ENCODE results near the gene EYA3.

The EYA3 gene

DNA sequence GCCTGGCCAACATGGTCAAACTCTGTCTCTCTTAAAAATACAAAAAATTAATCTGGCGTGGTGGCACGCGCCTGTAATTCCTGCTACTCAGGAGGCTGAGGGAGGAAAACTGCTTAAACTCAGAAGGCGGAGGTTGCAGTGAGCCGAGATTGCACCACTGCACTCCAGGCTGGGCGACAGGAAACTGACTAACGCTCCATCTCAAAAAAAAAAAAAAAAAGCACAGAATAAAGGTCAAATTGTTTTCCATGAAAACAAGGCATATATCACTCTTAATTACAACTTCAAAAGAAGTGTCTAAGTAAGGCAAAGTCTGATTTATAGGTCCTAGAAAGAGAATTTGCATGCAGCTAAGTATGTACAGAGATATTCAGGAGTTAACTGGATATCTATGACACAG is 25.6 kb downstream of the EYA3 start:
- H3K4me3 ChIP-seq (replicated peaks in 1 of 2; ENCODE audit: low read depth in 2 of 2, low read length in 2 of 2) = no peak overlapping the region
- TF ChIP-seq, protein P1, sequence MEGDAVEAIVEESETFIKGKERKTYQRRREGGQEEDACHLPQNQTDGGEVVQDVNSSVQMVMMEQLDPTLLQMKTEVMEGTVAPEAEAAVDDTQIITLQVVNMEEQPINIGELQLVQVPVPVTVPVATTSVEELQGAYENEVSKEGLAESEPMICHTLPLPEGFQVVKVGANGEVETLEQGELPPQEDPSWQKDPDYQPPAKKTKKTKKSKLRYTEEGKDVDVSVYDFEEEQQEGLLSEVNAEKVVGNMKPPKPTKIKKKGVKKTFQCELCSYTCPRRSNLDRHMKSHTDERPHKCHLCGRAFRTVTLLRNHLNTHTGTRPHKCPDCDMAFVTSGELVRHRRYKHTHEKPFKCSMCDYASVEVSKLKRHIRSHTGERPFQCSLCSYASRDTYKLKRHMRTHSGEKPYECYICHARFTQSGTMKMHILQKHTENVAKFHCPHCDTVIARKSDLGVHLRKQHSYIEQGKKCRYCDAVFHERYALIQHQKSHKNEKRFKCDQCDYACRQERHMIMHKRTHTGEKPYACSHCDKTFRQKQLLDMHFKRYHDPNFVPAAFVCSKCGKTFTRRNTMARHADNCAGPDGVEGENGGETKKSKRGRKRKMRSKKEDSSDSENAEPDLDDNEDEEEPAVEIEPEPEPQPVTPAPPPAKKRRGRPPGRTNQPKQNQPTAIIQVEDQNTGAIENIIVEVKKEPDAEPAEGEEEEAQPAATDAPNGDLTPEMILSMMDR (IDR thresholded peaks at IDR 0.05; ENCODE audit: low read depth, low read length) = no peak
- peak; percentile 54 to 80 for DNase-seq (ENCODE audit: low read depth in 2 of 2)

DNA sequence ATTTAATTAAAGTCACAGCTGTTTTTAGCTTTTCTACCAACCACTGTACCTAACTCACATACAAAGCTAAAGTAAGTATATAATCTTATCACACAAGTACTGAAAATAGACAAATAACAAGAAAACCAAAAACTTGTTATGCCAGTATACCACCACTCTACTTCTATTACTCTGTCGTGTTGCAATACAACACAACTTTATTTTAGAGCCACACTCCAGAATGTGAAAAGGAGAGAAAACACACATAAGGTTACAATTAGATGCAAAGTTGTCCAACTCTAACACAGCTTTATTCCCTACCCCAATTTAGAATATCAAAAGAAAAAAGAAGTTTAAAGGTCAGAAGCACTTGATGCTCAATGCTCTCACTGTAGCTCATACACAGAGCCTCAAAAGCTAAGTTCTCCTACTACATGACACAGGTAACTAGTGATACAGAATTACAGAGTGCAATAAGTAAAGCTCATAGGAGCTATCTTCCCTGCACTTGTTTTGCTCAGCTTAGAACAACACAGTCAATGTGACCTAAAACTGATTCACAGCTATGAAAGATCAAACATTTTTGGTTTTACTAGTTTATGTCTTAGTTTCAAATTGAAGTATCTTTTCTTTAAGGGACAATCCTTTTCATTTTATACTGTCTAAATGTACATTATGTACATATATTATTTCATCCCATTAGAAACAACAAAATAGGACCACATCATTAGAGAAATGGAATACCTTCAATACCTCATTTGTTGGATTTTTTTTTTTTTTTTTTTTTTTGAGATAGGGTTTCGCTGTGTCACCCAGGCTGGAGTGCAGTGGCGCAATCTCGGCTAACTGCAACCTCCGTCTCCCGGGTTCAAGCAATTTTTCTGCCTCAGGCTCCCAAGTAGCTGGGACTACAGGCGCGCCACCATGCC is 29.2 kb downstream of the EYA3 start:
- no peak overlapping the region for H3K4me3 ChIP-seq (replicated peaks in 1 of 2; ENCODE audit: low read depth in 2 of 2, low read length in 2 of 2)
- no peak for DNase-seq (ENCODE audit: low read depth in 2 of 2)
- TF ChIP-seq, protein P1 (IDR thresholded peaks at IDR 0.05; ENCODE audit: low read depth, low read length) = no peak

DNA sequence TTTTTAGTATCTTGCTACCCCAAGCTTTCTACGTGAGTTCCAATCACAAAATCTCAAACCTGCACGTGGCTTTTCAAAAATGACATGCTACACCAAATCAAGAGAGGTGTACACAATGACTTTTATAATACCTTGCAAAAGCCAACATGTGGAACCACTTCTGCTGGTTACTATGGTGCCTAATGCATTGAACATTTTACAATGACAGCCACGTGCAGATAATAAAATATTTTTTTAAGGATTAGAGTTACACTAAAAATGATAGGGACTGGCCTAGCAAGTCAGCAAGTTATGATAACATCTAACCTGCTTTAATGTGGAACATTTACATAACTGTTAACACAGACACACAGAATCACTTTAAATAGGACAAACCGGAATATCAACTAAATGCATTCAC is 30.2 kb downstream of the EYA3 start:
- TF ChIP-seq, protein P1 (IDR thresholded peaks at IDR 0.05; ENCODE audit: low read depth, low read length) = no peak
- no peak overlapping the region for H3K4me3 ChIP-seq (replicated peaks in 1 of 2; ENCODE audit: low read depth in 2 of 2, low read length in 2 of 2)
- no peak for DNase-seq (ENCODE audit: low read depth in 2 of 2)

DNA sequence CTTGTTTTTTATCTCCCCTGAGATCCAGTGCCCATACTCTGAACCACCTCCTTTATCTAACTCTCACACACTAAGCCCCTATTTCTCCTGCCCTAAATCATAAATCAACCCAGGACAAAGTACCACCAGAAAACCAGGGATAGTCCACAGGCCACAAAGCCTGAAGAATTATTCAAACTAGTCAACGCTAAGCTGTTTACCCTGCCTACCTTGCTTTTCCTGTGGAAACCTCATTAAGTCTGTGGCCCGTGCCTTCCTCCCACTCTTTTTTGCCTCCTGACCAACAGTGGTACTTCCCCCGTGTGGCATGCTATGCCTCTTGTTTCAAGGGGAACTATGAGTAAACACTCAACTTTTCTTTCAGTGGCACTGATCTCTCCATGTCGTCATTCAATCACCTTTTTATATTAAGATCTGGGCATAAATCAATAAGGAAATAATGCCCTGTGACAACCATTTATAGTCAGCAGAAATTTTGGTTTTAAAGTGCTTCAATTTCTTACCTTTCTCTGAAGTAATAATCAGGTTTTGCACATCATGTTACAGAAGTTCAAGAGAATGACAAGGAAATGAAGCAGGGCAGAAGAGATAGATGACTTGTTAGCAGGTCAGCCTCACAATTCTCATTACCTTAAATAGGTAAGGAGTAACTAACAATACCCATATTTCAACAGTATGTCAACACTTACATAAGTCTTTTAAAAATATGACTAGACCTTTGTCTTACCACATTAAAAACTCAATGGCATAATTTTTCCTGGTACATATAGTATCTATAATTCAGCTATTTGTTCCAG is 32.1 kb downstream of the EYA3 start:
- H3K4me3 ChIP-seq (replicated peaks in 1 of 2; ENCODE audit: low read depth in 2 of 2, low read length in 2 of 2) = no peak overlapping the region
- DNase-seq (ENCODE audit: low read depth in 2 of 2) = no peak
- TF ChIP-seq, protein P1 (IDR thresholded peaks at IDR 0.05; ENCODE audit: low read depth, low read length) = no peak

DNA sequence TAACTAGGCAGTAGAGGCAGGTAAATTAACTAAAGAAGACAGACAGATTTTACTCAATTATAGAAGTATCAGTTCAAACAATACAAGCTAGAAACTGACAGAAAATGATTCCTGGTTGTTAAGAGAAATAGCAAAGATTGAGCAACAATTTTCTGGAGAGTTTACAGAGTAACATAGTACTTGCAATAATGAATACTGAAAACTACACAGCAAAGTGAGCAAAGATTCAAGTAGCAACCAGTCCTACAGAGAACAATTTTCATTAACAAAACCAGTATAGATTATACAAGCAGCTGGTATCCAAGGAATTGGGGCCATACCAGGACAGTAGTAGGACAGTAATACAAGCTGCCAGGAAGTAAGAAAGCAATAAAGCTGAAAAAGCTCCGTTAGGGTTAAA is 37.6 kb downstream of the EYA3 start:
- no peak overlapping the region for H3K4me3 ChIP-seq (replicated peaks in 1 of 2; ENCODE audit: low read depth in 2 of 2, low read length in 2 of 2)
- peak in 1 of 2 donors; percentile 14 for DNase-seq (ENCODE audit: low read depth in 2 of 2)
- TF ChIP-seq, protein P1 (IDR thresholded peaks at IDR 0.05; ENCODE audit: low read depth, low read length) = no peak

DNA sequence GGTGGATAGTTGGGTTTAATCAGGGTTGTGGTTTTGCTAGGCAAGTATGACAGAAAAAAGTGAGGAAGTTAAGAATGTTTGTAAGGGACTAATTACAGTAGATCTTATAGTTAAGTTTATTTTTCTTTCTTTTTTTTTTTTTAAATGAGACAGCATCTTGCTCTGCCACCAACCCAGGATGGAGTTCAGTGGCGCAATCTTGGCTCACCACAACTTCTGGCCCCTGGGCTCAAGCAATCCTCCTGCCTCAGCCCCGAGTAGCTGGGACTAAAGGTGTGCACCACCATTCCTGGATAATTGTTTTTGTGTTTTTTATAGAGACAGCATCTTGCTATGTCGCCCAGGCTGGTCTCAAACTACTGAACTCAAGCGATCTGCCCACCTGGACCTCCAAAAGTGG is 41.7 kb downstream of the EYA3 start:
- DNase-seq (ENCODE audit: low read depth in 2 of 2) = no peak
- TF ChIP-seq, protein P1 (IDR thresholded peaks at IDR 0.05; ENCODE audit: low read depth, low read length) = no peak
- no peak overlapping the region for H3K4me3 ChIP-seq (replicated peaks in 1 of 2; ENCODE audit: low read depth in 2 of 2, low read length in 2 of 2)
